Ovary (tissue), 3 donors: ENCODE results near the gene HIPK1.

Source experiments
- CTCF ChIP-seq, 3 donors: fragments of 450-650 bp in 2 of 3; fragments of 200-600 bp in 1 of 3; IDR thresholded peaks; one replicate each; pipeline versions ENCODE4 v1.5.1 to v1.8.0; 2016 to 2022; ENCODE audit warnings: antibody characterized with exemption in 3 of 3, mild to moderate bottlenecking in 1 of 3
- POLR2A ChIP-seq: fragments of 450-650 bp; IDR thresholded peaks from one replicate; pipeline ENCODE4 v1.6.1; 2017; ENCODE audit warnings: antibody characterized with exemption, mild to moderate bottlenecking, moderate library complexity
- donor health status: DM: no; HTN: no; CAD: no.

DNA sequence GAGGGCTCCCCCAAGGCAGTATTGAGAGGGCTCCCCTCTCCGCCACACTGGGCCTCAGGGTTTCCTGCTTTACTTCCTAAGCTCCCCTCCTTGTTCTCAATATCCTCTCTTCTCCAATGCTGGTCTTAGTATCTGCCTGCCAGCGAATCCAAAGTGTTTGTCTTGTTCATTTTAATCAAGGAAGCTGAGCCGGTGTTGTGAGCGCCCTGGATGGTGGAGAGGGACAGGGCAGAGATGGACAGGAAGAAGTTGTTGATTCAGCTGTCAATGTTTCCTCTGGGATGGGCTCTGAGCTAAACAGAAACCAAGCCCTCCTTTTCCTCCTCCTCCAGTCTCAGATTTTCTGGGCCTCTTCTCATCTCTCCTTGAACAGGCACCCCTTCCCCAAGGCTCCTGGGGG lies 55.6 kb downstream of the HIPK1 start:
- TF ChIP-seq CTCF (IDR thresholded peaks at IDR 0.05): no peak
- TF ChIP-seq POLR2A: no peak
